Measurements from ENCODE around the gene FAM13C.

Gene FAM13C

DNA sequence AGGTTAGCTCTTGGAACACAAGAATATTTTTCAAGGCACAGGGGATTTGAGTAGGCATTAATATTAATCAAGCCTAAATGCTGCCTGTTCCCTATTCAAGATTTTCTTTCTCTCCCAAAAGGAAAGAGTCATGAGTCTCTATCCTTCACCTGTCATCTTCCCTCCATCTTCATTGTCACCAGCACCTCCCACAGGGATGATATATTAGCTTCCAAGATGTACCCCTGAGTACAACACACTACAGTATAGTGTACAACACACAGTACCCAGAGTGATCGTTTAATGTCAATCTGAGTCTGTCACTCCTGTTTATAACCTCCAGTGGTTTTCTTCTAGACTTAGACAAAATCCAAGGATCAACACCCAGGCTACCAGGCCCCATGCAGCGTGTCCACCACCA, 50.1 kb downstream of the FAM13C start:
- no peak for DNase-seq

DNA sequence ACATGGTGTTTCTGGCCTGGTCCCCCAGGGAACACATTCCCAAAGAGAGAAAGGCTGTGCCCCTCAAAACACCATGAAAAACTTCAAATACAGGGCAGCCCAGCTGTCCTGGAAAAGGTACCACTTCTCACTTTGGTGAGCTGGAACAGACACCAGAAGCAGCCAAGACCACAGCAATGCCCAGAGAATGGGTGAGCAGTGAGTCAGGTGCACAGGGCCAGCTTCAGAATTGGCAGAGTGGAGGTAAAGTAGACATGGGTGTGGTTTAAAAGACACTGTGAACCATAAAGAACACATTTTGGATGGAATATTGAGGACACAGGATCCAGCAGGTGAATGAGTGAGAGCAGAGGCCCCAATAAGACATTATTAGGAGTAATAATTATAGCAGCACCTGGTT, 51.3 kb downstream of the FAM13C start:
- no peak for DNase-seq

DNA sequence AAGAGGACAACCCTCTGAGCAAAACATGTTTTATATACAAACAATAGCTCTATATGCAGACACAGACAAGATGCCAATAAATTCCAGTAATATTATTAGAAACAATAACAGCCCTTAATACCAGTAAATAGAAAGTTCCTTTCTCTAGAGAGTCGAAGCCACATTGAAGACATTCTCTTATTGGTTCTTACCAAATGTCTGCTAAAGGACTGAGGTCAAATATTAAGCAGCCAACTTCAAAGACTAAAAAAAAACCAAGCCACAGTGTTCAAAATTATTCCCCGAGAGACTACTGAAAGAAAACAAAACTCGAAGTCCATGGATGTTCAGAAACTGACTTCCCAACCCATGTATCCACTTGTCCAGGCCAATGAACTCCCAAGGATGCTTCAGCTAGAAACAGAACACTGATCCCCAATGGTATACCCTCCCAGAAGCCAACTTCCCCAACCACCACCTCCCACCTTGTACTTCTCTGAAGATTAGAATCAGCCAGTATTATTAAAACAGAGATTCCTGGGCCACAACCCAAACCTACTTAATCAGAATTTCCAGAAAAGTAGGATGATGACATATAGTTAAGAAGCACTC, 51.9 kb downstream of the FAM13C start:
- DNase-seq: no peak

DNA sequence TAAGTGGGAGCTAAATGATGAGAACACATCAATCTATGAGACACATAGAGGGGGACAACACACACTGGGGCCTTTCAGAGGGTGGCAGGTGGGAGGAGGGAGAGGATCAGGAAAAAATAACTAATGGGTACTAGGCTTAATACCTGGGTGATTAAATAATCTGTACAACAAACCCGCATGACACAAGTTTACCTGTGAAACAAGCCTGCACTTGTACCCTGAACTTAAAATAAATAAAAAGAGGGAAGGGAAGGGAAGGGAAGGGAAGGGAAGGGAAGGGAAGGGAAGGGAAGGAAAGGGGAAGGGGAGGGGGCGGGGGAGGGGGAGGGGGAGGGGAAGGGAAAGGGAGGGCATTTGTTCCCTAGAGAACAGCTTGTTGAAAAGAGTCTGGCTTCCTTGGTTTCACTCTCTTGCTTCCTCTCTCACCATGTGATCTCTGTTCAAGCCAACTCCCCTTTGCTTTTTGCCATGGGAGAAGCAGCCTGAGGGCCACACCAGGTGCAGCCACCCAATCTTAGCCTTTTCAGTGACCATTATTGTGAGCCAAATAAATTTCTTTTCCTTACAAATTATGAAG, 57.7 kb downstream of the FAM13C start:
- DNase-seq: no peak

DNA sequence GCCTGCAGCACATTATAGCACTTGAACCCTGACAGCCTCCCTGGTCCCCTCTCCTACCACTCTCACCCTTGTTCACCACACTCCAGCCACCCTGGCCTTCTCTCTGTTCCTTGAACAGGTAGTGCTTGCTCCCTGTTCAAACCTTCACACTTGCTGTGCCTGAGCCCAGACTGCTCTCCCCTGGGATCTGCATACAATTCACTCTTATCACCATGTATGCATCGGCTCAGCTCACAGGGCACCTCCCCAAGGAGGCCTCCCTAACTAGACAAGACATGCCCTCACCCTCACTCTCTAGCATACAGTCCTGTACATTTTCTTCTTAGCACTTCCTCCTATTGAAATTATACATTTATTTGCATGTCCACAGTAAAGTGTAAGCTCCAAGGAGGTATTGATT, 59.3 kb downstream of the FAM13C start:
- no peak for DNase-seq

DNA sequence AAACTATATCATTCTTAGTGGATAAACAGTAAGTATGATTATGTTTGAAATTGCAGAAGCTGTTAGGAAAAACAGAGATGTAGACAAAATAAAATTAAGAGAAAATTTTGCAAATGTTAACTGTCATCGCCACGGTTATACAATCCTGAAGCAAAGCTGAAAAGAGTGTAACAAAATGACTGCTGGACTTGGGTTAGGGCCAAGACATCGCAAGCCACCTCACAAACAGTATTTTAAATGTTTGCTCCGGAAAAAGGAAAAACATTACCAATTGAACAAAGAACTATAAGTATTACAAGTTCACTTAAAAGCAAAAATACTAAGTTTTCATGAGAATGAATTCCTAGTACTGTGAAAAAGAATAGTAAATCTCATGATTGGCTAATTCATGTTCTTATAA, 60.0 kb downstream of the FAM13C start:
- no peak for DNase-seq

DNA sequence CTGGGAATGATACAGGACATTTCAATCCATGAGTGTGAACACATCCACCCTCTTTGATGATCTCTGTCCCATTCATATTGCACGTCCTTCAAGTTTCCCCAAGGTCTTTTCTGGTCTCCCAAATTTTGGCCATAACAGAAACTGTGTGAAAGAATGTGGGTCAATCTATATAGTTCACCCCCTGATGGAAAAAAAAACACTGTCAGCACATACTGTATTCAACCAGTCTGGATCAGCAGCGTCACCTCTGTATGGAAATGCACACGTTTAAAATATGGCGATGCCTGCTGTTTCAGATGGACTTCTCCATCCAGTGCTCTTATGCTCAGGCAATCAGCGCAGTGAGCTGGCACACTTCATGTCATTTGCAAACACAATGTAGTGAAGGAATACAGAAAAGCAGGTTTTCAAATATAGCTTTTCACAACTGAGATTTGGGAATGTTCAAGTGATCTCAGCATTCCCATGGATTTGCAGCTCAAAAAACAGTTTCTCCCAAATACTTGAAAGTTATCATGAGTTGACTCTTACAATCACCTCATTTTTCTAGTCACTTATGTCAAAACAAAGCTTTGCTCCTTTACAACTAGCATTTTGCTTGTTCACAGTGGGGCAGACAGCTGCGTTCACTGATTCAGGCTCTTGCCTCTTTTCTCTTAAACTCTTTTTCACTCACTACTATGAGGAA, 61.1 kb downstream of the FAM13C start:
- no peak for DNase-seq

DNA sequence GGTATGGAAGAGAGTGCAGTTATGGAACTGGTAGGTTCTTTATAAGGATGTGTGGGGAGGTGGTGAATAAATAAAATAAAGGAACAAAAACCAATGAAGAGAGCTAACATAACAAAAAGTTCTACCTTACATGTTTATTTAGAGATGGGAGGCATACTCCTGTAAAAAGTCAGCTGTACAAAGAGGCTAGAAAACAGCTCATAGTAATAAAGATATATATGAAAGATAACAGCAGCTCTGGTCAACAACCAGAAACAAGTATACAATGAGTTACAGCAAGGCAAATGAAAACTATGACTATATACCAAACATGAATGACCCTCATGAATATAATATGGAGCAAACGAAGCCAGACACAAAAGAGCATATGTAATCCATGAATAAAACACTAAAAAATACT, 62.0 kb downstream of the FAM13C start:
- no peak for DNase-seq

DNA sequence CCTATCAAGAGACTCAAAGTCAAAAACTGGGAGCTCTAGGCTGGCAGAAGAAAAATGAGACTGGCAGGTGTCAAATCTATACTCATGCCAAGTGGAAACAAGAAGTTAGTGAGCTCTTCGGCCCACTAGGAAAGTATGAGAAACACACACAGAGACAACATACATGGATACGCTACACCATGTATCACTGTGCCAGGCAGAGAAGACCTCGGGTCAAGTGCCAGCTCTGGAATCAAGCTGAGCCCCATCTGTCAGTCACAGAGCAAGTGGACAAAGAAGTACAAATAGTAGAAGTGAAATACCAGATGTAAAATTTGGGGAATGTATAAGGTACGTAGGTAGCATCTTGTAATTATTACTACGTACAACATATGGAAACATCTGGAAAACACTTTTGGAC, 62.4 kb downstream of the FAM13C start:
- DNase-seq: no peak

DNA sequence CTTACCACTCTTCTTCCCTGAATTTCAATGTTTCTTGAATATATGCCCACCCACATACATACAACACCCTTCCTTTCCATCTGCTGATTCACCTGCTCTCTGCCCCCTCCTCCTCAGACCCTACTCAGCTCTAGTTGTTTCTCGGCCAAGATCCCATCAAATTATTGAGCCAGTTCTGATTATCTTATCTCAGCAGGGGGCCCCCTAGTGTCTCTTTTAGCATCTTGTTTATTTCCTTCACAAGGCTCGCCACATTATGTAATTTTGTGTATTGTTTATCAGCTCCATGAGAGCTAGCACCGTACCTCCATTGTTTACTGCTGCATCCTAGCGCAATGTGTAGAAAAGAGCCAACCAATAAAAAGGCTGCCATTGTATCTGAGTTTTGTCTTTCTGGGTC, 71.9 kb downstream of the FAM13C start:
- DNase-seq: no peak

DNA sequence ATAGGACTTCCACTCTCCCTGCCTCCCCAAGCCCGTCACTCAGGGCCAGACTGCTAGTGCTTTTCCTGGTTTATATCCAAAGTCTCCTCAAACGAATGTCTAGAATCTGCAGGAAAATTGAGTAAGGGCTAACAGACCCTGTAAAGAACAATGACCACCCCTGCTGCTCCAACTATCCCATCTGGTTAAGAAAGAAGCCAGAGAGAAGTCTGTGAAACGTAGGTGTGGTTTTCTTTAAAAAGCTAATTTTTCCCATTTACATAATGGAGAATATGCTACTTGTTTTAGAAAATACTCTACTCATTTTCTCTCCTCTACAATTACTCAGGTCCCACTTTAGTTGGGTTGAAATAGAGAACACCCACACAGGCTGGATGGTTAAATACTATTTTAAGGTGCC, 72.5 kb downstream of the FAM13C start:
- DNase-seq: no peak

DNA sequence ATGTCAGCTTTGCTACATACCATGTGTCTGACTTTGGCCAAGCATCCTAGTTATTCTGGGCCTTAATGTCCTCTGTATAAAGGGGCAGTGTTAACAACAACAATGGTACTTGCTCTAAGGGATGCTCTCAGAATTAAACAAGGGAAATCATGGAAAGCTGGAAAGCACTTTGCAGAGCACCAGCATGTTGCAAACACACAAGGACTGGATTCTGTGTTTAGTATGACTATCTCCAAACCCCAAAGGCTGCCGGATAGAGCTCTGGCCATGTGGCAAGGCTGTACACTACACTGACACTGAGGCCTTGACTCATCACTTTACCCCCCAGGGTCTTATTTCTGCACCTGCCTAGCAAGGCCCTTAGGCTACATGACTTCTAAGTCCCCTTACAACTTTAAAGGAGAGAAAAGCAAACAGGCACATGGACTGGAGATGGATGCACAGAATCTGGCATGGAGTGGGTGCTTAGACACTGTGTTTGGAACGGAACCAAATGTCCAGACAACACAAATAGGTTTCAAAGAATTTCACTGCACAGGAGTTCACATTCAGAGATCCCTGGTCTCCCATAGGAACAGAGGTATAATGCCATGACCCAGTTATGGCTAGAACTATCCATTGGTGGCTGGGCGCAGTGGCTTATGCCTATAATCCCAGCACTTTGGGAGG, 74.6 kb downstream of the FAM13C start:
- DNase-seq: peak; percentile 14

DNA sequence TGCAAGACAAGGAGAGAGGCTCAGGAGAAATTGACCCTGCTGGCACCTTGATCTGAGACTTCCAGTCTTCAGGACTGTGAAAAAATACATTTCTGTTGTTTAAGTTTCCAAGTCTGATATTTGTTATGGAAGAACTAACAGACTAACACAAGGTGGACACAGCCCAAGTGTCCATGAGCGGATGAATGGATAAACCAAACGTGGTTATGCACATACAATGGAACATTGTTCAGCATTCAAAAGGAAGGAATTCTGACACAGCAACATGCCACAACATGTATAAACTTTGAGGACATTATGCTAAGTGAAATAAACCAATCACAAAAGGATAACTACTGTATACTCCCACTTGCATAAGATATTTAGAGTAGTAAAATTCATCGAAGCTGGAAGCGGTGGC, 76.5 kb downstream of the FAM13C start:
- no peak for DNase-seq

DNA sequence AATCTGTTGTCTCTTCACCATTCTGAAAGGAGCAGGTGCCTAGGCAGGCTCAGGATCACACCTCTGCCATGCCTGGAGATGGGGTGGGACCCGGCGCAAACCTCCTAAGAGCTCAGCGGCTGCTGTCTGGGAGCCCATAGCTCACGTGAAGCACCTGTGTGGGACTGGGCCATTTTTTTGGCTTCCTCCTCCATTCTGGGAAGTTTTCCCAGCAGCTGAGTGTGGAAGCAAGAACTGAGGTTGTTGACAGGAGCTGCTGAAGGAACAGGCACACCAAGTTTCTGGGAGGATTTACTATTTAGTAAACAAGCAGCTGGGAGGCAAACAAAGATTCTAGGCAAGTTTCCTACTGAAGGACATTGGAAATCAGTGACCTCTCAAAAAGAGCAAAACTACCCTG, 77.3 kb downstream of the FAM13C start:
- DNase-seq: no peak

DNA sequence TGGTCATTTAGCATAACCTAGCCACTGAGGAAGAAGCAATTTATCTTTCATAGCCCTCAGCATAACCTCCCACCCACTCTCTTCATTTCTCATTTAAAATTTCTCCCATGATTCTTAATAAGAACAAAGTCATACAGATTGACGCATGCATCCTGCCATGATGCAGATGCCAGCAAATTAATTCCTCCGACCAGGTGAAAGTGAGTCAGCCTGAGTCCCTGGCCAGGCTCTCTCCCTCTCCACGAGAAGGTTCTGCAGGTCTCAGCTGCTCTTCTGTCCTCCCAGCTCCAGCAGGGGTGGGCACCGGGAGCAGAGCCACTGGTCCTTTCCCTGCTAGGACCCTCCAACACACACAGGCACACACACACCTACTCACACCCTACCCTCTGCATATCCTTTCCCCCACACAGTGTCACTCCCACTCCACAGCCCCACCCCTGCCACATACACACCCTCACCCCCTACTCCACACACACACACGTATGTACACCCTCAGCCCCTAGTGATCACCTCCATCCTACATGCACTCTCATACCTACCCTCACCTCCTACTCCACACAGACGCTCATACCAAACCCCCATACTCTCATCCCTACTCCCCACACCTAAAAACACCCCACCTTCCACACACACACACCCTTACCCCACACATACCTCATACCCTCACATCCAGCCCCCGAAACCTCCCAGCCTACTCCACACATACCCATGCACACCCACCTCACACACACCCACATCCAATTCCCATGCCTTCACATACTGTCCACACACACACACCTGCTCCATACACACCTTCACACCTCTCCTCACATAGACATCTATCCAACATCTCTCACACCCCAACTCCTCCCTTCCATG, 78.0 kb downstream of the FAM13C start:
- no peak for DNase-seq

DNA sequence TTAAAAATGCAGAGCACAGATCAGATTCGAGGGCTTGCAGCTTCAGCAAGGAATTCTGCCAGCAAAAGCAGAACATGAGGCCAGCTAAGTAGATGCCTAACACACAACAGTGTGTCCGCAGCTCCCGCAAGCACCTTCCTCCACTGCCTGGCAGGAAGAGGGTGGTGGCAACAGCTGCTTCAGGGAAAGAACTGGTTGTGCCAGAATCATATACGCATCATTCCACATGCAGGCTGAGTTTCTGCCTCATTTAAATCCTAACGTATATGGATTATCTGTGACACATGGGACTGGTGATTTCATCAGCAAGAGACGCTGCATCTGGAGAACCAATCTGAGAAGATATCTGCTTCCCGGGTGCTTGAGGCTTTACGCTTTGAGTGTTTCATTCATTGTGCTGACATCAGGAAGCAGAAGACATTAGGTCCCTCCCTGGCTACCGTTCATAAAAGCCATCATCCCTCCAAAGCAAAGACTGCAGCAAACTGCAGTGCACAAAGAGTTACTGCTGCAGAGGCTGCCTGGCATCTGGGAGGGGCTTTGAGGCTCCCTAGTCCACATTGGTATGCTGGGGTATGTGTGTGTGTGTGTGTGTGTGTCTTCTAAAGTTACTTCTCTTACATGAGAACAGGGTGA, 78.8 kb downstream of the FAM13C start:
- no peak for DNase-seq

DNA sequence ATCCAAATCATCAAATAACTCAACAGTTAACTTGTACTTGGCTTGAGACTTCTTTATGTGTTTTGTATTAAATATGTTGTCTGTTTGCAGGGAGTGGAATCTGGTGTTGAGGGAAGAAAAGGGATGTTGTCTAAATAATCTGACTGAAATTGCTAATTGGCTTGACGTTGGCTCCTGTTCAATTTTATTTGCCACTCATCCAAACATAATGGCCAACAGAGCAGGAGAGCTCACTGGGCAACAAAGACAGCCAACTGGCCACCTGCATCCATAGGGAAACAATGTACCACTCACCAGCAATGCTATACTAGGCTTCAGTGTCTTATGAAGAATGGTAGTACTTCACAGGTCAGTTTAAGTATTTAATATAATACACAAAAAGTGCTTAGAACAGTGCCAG, 80.5 kb downstream of the FAM13C start:
- DNase-seq: peak; percentile 7

DNA sequence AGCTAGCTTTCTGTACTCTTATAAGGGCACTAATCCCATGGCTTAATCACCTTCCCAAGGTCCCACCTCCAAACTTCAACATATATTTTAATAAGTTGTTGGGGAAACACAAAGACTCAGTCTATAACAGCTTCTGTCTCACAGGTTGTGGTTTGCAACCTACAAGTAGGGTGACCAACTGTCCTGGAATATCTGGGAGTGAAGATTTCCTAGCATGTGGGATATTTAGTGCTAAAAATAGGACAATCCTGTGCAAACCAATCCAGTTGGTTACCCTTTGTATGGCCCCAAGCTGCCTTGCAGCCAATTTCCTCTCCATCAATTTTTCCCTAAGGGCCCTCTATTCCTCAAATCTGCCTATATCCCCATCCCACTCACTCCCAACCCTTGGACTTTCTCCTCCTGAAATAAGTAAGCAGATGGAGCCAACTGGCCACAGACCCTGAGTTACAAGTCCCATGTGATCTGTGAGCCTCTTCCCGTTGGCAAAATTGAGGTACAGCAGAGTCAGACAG, 82.3 kb downstream of the FAM13C start:
- no peak for DNase-seq

DNA sequence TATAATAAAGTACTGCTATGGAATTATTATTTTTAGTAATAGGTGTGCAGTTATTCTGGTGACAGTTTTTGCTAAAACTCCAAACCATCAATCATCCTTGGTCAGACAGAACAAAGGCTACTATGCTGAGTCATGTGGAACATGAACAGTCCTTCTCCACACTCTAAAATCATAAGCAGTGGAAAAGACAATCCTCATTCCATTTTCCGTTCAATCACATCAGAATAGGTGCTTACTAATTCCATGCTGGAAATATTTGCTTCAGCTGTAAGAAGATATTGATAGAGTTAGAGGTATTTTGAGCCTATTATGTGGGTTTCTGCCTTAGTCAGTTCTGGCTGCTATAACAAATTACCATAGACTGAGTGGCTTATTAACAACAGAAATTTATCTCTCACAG, 82.9 kb downstream of the FAM13C start:
- no peak for DNase-seq

DNA sequence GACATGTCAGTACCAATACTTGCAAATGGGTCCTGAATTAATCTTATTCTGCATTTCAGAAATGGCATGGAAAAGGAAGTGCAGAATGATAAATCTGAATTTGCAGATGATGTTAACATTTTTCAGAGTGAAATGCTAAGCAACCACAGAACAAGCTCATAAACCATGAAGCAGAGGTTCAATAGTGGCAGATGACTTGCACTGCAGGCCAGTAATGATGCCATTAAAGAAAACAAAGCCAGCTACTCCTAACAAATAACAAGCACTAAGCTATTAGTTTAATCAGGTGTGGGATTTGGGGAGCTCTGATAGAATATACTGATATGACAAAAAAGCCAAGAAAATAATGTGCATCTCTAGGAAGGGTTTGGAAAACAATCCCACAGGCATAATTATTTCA, 85.4 kb downstream of the FAM13C start:
- peak; percentile 17 for DNase-seq

DNA sequence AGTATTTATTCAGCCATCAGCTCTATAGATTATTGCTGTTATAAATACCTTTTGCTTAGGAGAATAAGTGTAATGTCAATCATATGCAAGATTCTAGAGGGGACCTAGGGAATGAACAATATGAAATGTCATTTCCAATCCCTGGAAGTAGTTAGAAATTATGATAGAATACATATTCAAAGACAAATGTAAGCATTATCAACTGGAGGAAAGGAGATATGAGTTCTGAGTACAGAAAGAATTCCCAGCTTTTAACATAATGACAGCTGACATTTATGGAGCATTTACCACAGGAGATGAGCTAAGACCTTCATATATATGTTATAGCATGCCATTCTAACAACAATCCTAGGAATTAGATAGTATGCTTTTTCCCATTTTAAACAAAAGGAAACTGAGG, 86.2 kb downstream of the FAM13C start:
- no peak for DNase-seq

DNA sequence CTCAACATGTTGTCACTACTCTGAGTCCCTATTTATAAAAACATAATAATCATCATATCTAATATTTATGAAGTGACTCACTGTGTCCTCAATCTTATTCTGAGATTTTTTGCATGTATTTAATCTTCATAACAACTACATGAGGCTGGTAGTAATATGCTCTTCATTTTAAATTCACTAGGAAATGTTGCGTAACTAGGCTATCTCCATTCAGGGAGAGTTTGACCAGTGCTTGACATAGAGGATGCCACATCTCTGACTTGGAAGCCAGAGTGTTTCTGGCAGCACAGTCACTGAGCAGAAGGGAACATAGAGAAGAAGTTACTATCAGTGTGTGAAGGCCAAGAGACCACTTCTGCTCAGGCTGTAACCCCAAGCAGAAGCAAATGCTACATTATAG, 88.9 kb downstream of the FAM13C start:
- DNase-seq: no peak

DNA sequence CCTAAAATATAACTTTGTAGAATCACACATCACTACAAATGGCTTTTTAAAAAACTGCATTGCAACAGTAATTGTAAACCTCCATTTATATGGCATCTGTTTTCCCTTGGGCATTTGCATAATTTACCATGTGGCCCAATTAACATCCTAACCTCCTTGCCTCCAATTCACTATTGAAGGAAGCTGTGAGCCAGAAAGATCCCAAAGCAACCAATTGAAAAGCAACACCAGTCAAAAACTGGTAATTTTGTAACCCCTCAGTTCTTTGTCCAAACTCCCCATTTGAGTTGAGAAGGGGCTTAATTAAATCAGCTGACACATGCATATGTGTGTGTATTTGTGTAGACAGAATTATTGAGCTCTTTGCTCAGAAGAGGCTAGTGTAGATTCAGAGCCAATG, 90.3 kb downstream of the FAM13C start:
- DNase-seq: no peak

Measured in NCI-H146 (cell line).